HK-2 (cell line): ENCODE data around the gene ABCA12.

Experiments
- DNase-seq: peaks from one replicate; pipeline ENCODE4 v3.0.0-alpha.2; 2018; ENCODE audit not compliant: unreplicated experiment

ABCA12 gene

DNA sequence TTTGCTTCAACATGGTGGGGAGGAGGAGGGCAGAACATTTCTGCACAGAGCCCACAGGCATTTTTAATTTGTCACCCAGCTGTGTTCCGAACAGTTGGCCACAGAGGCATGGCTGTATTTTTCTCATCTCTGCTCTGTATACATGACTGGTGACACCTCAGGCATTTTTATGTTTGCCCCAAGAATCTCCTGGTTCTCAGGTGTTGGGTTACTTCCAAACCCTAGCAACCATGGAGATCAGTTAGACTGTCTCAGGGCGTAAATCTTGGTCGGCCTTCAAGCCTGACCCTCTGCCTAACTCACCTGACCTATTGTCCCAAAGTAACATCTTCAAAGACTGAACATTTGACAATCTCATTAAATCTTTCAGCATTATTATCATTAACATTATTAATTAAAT is 100.0 kb downstream of the ABCA12 start:
- DNase-seq = no peak

DNA sequence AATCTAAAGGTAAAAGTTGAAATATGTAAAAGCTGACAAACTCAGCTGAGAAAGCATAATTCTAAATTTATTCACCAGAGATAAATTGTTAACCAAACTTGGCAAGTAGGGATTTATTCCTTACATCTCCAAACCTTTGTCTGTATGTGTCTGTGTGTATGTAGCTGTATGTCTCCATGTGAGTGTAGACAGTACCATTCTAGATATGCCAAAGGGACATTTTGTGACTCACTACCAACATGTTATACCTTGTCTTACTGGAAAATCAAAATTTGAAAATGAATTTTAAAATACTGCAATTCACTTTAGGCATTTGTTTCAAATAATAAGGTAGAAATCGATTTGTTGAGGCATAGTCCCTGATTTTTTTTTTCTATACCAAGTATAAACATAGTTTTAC is 102.1 kb downstream of the ABCA12 start:
- no peak for DNase-seq

- no peak for DNase-seq
Observed at GRCh38 chr2:215034154-215034553, 104.3 kb downstream of the ABCA12 start.

- DNase-seq = no peak
Observed at GRCh38 chr2:215032153-215032552, 106.3 kb downstream of the ABCA12 start.

GRCh38 chr2:215031321-215031720 is 107.1 kb downstream of the ABCA12 start:
- DNase-seq = no peak

GRCh38 chr2:215029936-215030335 is 108.5 kb downstream of the ABCA12 start:
- no peak for DNase-seq

- no peak for DNase-seq
Observed at GRCh38 chr2:215028231-215028630, 110.2 kb downstream of the ABCA12 start.

DNA sequence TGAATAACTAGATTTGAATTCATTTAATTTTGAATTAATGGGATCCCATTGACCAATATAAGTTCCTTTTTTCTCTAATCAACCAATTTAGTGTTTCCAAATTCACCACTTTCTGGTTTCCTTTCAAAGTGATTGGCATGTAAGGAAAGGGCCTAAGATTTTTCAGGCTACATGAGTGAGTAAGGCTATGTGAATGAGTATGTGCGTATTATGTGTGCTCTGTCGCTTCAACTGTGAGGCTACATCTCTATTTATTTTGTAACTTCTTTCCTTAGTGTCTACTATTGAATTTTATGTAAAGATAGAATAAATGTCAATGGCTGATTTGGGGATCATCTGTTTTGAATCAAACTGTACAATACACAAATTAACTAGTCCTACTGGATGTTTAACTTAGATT is 110.6 kb downstream of the ABCA12 start:
- no peak for DNase-seq

GRCh38 chr2:215022910-215023309 is 115.5 kb downstream of the ABCA12 start:
- DNase-seq = no peak

GRCh38 chr2:215022418-215022817 is 116.0 kb downstream of the ABCA12 start:
- DNase-seq = no peak

DNA sequence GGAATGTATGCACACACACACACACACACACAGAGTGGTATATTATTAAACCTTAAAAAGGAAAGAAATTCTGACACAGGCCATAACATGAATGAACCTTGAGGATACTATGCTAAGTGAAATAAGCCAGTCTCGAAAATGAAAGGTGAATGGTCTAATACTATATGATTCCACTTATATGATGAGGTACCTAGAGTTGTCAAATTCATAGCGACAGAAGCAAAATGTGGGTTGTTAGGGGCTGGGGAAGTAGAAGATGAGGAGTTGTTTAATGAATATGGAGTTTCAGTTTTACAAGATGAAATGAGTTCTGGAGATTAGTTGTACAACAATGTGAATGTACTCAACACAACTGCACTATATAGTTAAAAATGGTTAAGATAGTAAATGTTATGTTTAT is 118.1 kb downstream of the ABCA12 start:
- no peak for DNase-seq

DNA sequence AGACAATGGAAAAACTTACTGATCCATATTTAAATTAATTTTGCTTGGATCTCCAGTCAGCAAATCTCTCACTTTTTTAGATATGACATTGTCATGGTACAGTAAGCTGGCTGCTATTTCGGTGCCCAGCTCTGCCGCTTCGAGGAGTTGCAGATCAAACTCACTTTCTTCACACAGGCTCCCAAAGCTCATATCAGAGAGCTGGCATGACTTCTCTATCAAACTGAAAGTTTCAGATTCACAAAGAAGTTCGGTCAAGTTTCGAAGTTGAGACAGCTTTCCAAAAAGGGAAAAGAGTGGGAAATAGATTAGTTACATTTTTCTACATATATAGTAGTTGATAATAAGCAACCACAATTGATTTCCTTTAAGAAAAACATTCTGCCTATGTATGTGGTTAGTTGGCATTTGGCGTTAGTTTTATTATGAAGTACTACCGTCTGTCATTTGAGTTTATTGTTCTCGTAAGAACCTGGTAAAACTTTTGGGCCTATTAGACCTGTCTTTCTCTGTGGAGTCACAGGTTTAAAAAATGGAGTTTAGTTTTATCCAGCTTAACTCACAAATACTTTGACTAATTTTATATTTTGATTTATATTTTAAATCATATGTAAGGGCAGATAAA is 118.8 kb downstream of the ABCA12 start:
- DNase-seq = no peak

DNA sequence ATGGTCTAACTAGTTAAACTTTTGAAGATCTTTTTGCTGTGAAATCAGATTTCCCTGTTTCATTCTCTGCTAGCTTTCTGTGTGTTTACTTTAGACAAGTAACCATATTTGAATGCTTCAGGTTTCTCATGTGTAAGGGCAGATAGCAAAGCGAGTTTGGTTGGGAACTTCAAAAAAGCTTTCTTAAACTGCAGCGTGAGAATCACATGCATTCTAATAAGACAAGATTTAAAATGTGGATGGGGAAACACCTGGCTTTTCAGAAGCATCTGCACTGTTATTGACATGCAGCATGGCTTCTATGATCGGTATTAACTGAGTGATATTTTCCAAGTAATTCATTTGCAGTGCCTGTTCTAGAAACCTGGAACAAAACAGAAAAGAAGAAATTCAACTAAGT is 119.3 kb downstream of the ABCA12 start:
- no peak for DNase-seq

DNA sequence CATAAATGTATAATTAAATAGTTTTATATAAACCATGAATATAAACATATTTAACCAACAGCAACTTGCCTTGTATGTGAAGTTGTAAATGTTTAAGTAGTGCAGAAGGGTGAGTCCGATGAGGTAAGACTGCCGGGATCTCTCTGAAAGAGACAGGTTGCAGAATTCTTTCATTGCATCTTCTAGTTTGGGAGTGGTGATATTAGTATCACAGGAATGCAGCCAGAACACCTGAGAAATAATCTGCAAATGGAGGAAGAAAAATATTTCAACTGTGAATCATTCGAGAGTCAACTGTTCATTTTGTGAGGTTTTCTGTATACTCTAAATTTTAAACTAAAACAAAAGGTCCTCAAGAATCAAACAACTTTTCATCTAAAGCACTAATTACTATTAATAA is 123.0 kb downstream of the ABCA12 start:
- no peak for DNase-seq

GRCh38 chr2:215010390-215010789 is 128.0 kb downstream of the ABCA12 start:
- no peak for DNase-seq

DNA sequence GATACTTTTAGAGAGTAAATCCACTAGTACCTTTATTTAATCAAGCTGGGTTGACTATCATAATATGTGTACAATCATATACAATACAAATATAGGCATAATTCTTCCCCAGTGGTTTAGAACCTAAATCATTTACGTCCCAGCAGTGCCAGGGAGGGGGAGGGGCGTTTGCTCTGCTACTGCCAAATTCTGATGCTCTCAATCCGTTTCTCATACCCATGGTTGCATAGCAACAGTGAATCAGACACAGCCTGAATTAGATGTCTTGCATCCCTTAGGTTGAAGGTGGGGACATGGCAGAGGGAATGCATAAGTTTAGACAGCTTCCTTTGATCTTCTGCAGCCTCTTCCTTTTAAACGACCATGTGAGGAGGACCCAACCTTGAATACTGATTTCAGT is 135.4 kb downstream of the ABCA12 start:
- DNase-seq = no peak

DNA sequence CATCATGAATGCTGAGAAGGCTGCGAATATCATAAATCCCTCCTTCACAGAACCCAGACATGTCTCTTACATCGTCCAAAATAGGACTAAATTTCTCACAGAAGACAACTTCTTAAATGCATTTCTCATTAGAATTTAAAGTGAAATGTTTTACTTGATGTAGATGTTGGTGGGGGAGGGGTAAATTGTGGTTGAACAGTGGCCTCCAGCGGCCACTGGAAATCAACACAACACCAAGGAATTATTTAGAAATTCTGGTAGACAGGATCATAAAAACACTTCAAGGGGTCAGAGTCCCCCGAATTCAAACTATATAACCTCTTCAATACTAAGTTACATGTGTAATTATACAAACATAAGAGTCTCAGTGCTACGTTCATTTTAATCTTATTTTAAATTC is 135.9 kb downstream of the ABCA12 start:
- DNase-seq = peak; percentile 3

DNA sequence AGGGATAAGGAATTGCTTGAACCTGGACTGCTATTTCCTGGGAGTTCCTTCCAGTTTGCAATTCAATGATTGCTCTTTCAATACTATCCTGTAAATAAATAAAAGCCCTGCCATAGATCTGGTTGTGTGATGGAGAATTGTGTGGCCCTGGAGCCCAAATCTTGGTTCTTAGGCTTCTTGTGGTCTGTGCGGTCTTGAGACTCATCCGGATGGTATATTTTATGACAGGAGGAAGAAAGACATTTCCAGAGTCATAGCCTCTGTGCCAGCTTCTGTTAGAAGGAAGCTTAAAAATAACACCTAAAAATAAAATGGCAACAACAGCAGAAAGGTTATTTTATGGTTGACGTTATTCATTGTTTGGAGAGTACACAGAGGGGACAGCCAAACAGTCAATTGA is 137.7 kb downstream of the ABCA12 start:
- no peak for DNase-seq

DNA sequence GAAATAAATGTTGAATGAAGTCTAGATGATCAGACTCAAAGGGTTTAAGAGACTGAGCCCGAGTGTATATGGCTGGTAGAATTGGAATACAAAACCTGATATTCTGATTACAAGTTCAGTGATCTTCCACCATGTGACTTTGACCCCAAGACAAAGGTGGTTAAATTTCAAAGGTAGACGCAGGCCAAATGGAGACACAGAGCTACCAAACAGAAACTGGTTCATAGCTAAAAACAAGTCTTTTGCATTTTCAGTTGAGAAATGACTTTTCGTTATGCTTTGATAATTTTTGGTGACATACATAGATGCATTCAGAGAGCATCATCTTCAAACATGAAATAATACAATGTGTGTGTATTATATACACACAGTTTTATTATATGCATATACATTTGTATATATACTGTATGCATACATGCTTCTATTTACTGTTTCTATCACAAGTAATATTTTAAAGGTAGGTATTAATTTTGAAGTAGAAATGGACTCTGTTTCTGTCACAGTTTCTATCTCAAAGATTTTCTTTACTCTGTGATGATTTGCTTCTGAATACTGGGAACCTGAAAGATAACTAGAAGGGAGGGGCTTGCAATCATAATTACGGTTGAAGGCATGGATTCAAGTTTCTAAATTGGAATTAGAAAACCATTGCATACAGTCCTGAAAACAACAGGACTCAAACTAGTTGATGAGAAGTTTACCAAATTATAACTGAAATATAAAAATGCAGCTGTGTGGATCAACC is 142.3 kb downstream of the ABCA12 start:
- no peak for DNase-seq

DNA sequence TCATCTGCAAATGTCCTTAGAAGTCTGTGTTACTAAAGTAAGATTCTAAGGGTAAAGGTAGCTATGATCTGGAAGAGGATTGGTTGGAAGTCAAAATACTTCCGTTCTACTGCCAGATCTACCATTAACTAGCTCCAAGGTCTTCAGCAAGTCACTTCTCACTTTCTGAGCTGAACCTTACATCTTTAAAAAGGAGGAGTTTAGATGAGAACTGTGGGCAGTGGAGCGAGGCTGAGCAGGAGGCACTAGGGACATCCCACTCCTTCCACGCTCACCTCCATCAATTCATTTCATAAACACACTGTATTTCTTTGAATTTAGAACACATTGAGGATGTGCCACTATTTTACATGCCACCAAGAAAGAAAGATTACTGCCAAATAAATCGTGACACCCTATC is 143.0 kb downstream of the ABCA12 start:
- no peak for DNase-seq

DNA sequence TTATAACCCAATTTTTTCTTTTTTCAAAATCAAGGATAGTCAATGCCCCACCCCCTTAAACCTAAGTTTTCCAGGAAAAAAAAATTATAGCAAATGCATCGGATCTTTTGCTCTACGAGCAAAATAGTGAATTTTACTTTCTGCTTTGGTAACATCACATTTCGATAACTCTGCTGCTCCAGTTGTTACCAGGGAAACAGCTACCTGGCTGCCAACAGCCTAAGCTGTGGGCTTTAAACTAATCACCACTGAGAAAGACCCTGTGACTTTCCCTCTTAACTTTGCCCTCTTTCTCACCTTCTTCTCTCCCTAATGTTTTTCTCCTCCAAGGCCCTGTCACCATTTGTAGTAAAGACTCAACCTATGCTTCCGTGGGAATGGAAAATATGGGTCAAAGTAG is 145.5 kb downstream of the ABCA12 start:
- DNase-seq = no peak

DNA sequence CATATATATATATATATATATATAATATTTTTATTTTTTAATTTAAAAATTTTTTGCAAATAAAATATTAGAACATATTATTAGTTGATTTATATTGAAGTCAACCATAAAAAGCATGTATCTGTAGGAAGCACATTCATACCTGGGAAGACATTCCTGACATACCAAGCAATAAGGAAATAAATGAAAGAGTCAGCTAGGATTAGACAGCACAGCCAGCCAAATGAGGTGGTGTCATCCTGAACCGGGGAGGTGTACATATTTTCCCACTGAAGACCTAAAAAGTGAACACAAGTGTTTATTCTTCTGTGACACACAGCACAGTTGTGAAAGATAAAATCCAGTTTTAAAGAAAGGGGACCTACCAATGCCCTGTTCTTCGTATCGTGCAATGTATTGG is 149.2 kb downstream of the ABCA12 start:
- DNase-seq = peak; percentile 8

DNA sequence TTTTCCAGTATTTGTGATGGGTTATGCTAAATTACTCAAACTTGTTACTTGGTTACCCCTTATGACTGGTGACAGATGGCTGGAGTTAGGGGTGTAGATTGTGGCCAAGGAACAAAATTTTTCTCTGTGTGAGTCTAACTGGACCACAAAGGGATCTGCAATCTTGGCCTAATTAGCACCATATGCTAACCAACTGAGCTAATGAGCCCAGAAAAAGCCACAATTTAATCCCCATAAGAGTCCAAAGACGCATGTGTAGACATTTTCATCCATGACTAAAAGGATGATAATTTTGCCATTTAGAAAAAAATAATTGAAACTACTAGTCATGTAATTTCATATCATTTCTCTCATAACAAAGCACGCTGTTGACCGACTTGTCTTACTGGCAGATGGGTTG is 151.2 kb downstream of the ABCA12 start:
- DNase-seq = no peak

DNA sequence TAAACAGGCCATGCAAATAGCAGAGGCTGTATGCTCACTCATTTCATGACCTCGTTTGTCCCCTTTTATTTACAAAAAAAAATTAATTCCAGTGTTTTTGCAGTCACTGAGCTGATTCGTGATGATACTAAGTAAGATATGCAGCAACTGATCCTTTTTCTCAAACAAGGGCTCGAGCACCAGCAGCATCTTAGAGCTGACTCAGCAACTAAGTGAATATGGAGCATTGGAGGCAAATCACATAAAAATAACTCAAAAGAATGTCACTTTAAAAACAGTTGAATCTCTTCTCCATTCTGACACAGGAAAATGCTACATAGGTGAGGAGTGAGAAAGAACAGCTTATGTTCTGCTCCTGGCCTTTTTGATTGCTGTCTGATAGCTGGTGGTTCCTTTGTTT is 152.8 kb downstream of the ABCA12 start:
- DNase-seq = no peak
